Measurements from ENCODE around the gene ASAP3.

DNA sequence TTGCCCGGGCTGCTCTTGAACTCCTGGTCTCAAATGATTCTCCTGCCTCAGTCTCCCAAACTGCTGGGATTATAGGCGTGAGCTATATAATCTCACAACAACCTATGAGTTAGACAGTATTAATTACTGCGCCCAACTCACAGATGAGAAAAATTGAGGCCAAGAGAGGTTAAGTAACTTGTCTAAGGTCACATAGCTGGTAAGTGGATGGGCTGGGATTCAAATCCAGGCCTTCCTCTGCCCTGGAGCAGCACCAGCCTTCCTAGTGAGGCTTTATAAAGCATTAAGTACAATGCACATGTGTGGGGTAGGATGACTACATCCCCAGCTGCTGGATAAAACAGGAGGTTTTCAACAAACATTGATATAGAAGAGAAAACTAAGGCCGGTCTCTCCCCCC, 31.9 kb upstream of the ASAP3 start:
- TF ChIP-seq POLR2AphosphoS5 (IDR thresholded peaks at IDR 0.05; ENCODE audit: low read depth, low read length): no peak
- TF ChIP-seq SIN3A (IDR thresholded peaks at IDR 0.05; ENCODE audit: borderline replicate concordance, insufficient read depth, low read length): no peak
